GM19455 (cell line): Measurements from ENCODE around the gene AP4B1.
"Not testable (repeated sequence)": the region's sequence is repeated elsewhere in the genome, so short reads cannot be mapped to it uniquely, and the experiment has no call there.

Experiments
- ATAC-seq: cut with Tn5 transposase; IDR thresholded peaks from one replicate; pipeline ENCODE4 v1.9.1; 2021; ENCODE audit not compliant: unreplicated experiment

Gene AP4B1

DNA sequence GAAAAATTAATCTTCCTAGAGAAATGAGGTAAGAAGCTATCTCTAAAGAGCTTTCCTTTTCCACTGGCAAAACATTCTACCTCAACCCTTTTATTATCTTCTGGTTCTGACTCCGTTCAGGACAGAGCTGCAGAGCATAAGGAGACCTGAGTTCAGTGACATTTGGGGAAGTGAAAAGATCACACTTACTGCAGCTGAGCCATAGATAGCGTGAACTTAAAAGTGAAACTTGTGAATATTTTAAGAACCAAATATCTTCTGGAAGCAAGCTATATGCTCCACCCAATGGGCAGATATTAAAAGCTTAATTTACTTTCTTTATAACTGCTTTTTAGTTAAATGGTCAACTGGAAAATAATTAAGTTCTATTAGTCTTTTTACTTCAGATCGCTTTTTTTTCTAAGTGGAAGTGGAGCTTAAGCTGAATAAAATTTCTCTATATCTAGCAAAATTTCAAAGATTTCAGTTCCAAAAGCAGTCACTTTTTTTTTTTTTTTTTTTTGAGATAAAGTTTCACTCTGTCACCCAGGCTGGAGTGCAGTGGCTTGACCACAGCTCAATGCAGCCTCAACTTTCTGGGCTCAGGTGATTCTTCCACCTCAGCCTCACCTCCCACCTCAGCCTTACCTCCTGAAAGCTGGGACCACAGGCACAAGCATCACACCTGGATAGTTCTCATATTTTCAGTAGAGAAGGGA is 45.0 kb downstream of the AP4B1 start:
- ATAC-seq = peak; percentile 85

- no peak for ATAC-seq
Measured at GRCh38 chr1:113858982-113859381, 45.6 kb downstream of the AP4B1 start.

- ATAC-seq = peak; percentile 37
Measured at GRCh38 chr1:113858418-113858817, 46.2 kb downstream of the AP4B1 start.

GRCh38 chr1:113857776-113858175 is 46.8 kb downstream of the AP4B1 start:
- ATAC-seq = no peak

GRCh38 chr1:113856401-113856790 is 48.2 kb downstream of the AP4B1 start:
- ATAC-seq = no peak

DNA sequence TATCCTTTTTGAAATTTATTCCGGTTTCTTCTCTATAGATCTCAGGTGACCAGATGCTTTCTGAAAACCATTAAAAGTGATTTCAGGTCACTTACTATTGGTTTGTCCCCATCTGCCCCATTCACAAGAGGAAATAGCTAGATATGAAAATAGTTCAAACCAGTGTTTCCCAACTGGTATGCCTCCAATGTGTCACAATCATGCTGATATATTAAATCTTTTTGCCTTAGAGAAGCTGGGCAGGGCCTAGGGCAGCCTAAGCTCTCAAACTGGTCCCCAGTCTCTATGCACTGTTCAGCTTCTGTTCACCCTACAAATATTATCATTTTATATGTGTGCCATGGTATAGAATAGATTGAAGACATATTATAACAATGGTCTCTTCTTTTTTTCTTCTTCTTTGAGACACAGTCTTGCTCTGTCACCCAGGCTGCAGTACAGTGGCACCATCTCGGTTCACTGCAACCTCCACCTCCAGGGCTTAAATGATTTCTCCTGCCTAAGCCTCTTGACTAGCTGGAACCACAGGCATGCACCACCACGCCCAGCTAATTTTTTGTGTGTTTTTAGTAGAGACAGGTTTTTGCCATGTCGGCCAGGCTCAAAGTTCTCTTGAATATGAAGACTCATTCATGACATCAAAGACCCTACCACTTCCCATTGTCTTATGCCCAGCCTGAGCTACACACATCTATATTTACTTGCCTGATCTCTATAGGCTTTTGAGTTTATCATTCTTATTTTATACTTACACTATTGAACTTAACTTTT is 48.8 kb downstream of the AP4B1 start:
- no peak for ATAC-seq

GRCh38 chr1:113854234-113854633 is 50.4 kb downstream of the AP4B1 start:
- no peak for ATAC-seq

GRCh38 chr1:113852694-113853093 is 51.9 kb downstream of the AP4B1 start:
- ATAC-seq = not testable (repeated sequence)

DNA sequence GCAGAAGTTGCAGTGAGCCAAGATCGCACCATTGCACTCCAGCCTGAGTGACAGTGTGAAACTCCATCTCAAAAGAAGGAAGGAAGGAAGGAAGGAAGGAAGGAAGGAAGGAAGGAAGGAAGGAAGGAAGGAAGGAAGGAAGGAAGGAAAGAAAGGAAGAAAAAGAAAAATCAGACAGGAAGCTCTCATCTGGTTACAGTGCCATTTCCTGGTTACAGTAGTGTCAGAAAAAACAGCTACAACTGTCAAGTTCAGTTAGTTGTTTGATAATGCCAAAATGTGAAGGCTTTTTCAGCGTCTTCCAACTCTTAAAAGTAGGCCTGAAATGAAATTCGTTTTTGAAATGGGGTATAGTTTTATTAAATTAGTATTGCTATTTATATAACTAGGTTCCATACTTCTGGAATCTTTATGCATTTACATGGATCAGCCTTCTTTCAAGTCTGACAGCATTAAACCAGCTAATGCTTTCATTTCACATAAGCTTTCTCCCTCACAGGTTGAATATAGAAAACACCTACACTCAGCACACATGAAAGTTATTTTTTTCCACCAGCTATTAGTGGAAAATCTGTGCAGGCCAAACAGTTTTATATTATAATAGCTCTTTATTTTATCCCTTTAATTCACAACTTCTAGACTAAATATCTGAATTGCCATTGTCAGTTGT is 54.3 kb downstream of the AP4B1 start:
- ATAC-seq = no peak

DNA sequence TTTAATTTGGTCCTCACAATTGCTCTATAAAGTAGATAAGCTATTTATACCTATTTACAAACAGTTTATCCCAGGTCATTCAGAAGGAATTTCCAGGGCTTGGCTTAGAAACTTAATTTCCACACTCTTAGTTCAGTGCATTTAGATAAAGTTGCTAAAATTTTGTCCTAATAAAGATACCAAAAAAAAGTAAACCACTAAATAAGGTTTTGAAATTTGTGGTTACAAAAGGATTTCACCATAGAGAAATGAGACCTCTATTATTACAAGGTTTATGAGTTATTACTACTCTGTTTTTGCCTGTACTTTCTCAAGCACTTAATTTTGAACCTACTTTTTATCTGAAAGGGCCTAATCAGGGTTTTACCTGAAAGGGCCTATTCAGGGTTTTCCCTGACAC is 55.5 kb downstream of the AP4B1 start:
- ATAC-seq = no peak

DNA sequence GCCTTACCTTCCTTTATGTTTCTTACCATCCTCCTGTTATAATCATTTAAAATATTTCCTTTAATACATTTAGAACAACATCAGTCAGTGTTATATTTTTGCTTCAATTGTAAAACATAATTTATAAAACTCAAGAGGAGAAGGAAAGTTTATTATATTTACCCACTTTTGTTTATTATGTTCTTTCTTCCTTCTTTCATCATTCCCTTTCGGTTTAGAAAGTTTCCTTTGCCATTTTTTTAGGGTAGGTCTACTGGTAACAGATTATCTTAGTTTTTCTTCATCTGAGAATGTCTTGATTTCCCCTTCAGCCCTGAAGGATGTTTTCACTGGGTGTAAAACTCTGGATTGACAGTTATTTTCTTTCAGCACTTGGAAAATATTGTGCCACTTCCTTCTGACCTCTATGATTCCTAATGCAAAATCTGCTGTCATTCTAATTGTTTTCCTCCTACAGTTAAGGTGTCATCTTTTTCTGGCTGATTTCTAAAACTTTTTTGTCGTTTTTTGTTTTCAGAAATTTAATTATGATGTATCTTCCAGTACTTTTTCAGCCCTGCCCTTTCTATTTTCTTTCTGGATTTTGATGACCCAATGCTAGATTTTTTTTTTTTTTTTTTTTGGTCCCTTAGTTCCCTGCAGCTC is 58.1 kb downstream of the AP4B1 start:
- ATAC-seq = no peak
